Caco-2 (cell line): ENCODE results near the gene CTDSPL. TPM values are rescaled to one million over a fixed set of nuclear protein-coding genes. Genes with fewer than 3 reads are reported as not detected.

Source experiments
- BruUV-seq: library from RNA; stranded (reverse); fragments of 400-500 nt; replicated peaks from 2 replicates; lab custom pipeline; 2021; lab: Mats Ljungman, UMichigan
- CTCF ChIA-PET: fragments of 300-600 bp; sonication (Branson Sonifier 250); formaldehyde crosslinking; loops from one replicate; lab custom pipeline; 2022; ENCODE audit warnings: antibody characterized with exemption; lab: Charles Lee
- POLR2A ChIA-PET: fragments of 300-600 bp; sonication (Branson Sonifier 250); formaldehyde crosslinking; loops from one replicate; lab custom pipeline; 2022; ENCODE audit warnings: antibody characterized with exemption; lab: Charles Lee
- DNase-seq, 2 experiments: peaks; one replicate each; pipeline versions ENCODE4 v3.0.0 to v3.0.0-alpha.2; 2020 to 2022
- H3K27me3 ChIP-seq: replicated peaks from 2 replicates; pipeline ENCODE4 v1.6.0; 2011; ENCODE audit warnings: low read length; ENCODE audit not compliant: control insufficient read depth, insufficient read depth
- H3K36me3 ChIP-seq: 2 replicates; pipeline ENCODE4 v1.5.1; 2011; ENCODE audit warnings: low read length; ENCODE audit not compliant: control insufficient read depth, insufficient read depth
- H3K4me1 ChIP-seq: fragments of 250-450 bp; sonication (Bioruptor Pico); 2 replicates; pipeline ENCODE4 v1.5.1; 2020; ENCODE audit warnings: mild to moderate bottlenecking
- H3K4me3 ChIP-seq: 2 replicates; pipeline ENCODE4 v1.5.1; 2011; ENCODE audit warnings: low read depth, mild to moderate bottlenecking, control low read depth, low read length
- H3K9me3 ChIP-seq: fragments of 250-450 bp; sonication (Bioruptor Pico); 2 replicates; pipeline ENCODE4 v1.5.1; 2020; ENCODE audit warnings: mild to moderate bottlenecking, moderate library complexity
- H3K27ac Mint-ChIP-seq: one replicate; pipeline ENCODE4 v1.8.0; 2022; ENCODE audit warnings: mixed read lengths; ENCODE audit not compliant: unreplicated experiment
- H3K27me3 Mint-ChIP-seq: one replicate; pipeline ENCODE4 v1.8.0; 2022; ENCODE audit warnings: mixed read lengths; ENCODE audit not compliant: insufficient read depth, unreplicated experiment
- H3K36me3 Mint-ChIP-seq: one replicate; pipeline ENCODE4 v1.8.0; 2022; ENCODE audit warnings: mild to moderate bottlenecking, mixed read lengths; ENCODE audit not compliant: insufficient read depth, unreplicated experiment
- H3K4me1 Mint-ChIP-seq: one replicate; pipeline ENCODE4 v1.8.0; 2022; ENCODE audit warnings: low read depth, mixed read lengths; ENCODE audit not compliant: unreplicated experiment
- H3K4me3 Mint-ChIP-seq: one replicate; pipeline ENCODE4 v1.8.0; 2022; ENCODE audit warnings: mild to moderate bottlenecking, moderate library complexity, mixed read lengths; ENCODE audit not compliant: unreplicated experiment
- H3K9me3 Mint-ChIP-seq: one replicate; pipeline ENCODE4 v1.8.0; 2022; ENCODE audit warnings: mixed read lengths; ENCODE audit not compliant: unreplicated experiment
- intact Hi-C: fragments of 100-400 bp; cut with micrococcal nuclease; formaldehyde crosslinking; loops from one replicate; pipeline ENCODE4 v1.10.0; 2022; ENCODE audit not compliant: unreplicated experiment
- total RNA-seq: library from RNA; stranded (reverse); gene quantifications from 2 replicates; pipeline ENCODE4 v1.2.3, GENCODE V29; 2022
- TF ChIP-seq, protein P1 (sequence below), 2 experiments: fragments of 200-600 bp in 1 of 2; IDR thresholded peaks; 1 replicate in 1 of 2; 2 replicates in 1 of 2; pipeline versions ENCODE4 v1.5.1 to v1.8.0; 2011 to 2022; ENCODE audit warnings: antibody characterized with exemption in 1 of 2, control low read depth in 1 of 2, inconsistent platforms in 1 of 2, low read depth in 1 of 2, low read length in 1 of 2, mild to moderate bottlenecking in 1 of 2, moderate library complexity in 1 of 2; ENCODE audit not compliant: insufficient read depth in 1 of 2, severe bottlenecking in 1 of 2, unreplicated experiment in 1 of 2

CTDSPL gene
- total RNA-seq, 1 experiment from 2014 or later: 60.9 TPM

DNA sequence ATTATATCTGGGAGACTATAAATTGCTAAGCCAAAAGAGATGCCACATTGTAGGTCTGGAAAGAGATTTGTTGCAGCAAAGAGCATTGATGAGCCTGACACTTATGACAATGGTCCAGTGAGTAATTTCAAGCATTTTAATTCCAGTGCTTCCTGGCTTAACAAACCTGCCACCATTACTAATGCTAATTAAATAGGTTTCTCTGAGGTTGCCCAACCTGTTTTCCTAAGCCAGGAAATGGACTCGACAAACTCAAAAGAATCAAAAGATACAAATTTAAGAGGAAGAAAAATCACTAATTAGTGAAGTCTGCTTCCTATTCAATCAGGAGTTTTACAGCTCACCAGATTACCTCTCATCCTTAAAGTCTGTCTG, 36.7 kb upstream of the CTDSPL start:
- CTCF ChIA-PET: no interaction called here
- no TSS peak for BruUV-seq
- Mint-ChIP-seq H3K27ac (no peak overlapping the region), H3K4me1 (peaks cover 7% of the 10 kb centered on the region), H3K9me3 (peaks cover 8% of the 10 kb centered on the region), H3K27me3 (no peaks in the 10 kb centered on the region), H3K4me3 (no peak overlapping the region), H3K36me3 (no peaks in the 10 kb centered on the region)
- Histone ChIP-seq H3K4me3 (no peak overlapping the region), H3K36me3 (no peaks in the 10 kb centered on the region), H3K27me3 (no peaks in the 10 kb centered on the region), H3K9me3 (no peaks in the 10 kb centered on the region), H3K4me1 (no peaks in the 10 kb centered on the region)
- TF ChIP-seq, protein P1, sequence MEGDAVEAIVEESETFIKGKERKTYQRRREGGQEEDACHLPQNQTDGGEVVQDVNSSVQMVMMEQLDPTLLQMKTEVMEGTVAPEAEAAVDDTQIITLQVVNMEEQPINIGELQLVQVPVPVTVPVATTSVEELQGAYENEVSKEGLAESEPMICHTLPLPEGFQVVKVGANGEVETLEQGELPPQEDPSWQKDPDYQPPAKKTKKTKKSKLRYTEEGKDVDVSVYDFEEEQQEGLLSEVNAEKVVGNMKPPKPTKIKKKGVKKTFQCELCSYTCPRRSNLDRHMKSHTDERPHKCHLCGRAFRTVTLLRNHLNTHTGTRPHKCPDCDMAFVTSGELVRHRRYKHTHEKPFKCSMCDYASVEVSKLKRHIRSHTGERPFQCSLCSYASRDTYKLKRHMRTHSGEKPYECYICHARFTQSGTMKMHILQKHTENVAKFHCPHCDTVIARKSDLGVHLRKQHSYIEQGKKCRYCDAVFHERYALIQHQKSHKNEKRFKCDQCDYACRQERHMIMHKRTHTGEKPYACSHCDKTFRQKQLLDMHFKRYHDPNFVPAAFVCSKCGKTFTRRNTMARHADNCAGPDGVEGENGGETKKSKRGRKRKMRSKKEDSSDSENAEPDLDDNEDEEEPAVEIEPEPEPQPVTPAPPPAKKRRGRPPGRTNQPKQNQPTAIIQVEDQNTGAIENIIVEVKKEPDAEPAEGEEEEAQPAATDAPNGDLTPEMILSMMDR (IDR thresholded peaks at IDR 0.05; ENCODE audit: insufficient read depth in 1 of 2, low read depth in 1 of 2, low read length in 1 of 2, severe bottlenecking in 1 of 2, unreplicated experiment in 1 of 2): no peak
- no peak for DNase-seq
- POLR2A ChIA-PET: no interaction called here
- intact Hi-C loops: no loop called here

DNA sequence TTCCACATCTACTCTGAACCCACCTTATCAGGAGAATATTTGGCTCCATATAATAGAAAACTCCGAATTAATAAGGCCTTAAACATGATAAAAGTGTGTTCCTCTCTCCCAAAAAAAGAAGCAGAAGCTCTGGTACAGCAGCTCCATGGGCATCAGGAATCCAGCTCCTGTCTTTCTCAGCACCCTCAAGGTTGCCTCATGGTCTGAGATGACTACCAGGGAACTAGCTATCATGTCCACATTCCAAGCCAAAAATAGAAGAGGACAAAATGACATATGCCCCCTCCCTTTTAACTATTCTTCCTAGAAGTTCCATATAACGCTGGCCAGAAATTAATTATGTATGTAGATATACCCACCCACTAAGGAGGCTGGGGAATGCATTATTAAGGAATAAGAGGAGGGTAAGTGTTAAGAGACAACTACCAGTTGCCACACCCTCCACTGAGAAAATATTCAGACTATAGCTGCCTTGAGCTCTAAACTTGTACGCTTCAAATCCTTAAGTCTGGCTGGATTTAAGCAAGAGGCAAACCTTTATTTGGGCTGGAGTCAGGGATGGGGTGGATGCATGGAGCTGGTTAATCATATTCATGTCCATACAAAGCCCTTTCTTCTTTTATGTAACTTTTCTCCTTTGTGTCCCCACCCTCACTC, 35.8 kb upstream of the CTDSPL start:
- Histone ChIP-seq H3K4me1 (no peaks in the 10 kb centered on the region), H3K4me3 (no peak overlapping the region), H3K36me3 (no peaks in the 10 kb centered on the region), H3K9me3 (no peaks in the 10 kb centered on the region), H3K27me3 (no peaks in the 10 kb centered on the region)
- Mint-ChIP-seq H3K27ac (no peak overlapping the region), H3K4me3 (no peak overlapping the region), H3K36me3 (no peaks in the 10 kb centered on the region), H3K4me1 (peaks cover 7% of the 10 kb centered on the region), H3K9me3 (peaks cover 8% of the 10 kb centered on the region), H3K27me3 (no peaks in the 10 kb centered on the region)
- TF ChIP-seq, protein P1 (IDR thresholded peaks at IDR 0.05; ENCODE audit: insufficient read depth in 1 of 2, low read depth in 1 of 2, low read length in 1 of 2, severe bottlenecking in 1 of 2, unreplicated experiment in 1 of 2): no peak
- DNase-seq: no peak
- ChIA-PET CTCF (no interaction called here), POLR2A (interaction anchor here (0.5 kb wide), 1 partner anchor 651 kb away, joined by 3 read pairs; no protein-coding TSS in a partner anchor)
- intact Hi-C loops: no loop called here
- no TSS peak for BruUV-seq

DNA sequence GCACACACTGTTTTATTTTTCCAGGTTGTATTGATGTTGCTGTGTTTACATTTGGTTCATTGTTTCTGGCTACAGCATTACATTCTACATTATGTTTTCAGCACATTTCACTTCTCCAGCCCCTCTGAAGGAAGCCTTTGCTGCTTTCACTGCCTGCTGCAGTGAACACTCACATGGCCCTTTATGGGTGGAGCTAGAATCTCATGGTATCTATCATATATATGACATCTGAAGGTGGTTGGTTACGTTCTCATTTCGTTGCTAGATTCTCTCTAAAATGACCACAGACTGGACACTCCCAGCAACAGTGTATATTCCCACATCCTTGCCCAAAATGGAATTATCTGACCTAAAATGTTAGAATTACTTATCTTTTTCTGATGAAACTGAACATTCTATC, 35.2 kb upstream of the CTDSPL start:
- BruUV-seq: no TSS peak
- CTCF ChIA-PET: no interaction called here
- H3K4me3 Mint-ChIP-seq: no peak overlapping the region

More for the DNA sequence above, 35.2 kb upstream of the CTDSPL start:
- peaks cover 7% of the 10 kb centered on the region for H3K4me1 Mint-ChIP-seq
- TF ChIP-seq, protein P1 (IDR thresholded peaks at IDR 0.05; ENCODE audit: insufficient read depth in 1 of 2, low read depth in 1 of 2, low read length in 1 of 2, severe bottlenecking in 1 of 2, unreplicated experiment in 1 of 2): no peak
- H3K27me3 Mint-ChIP-seq: no peaks in the 10 kb centered on the region
- DNase-seq: no peak
- Histone ChIP-seq H3K9me3 (no peaks in the 10 kb centered on the region), H3K4me3 (no peak overlapping the region), H3K27me3 (no peaks in the 10 kb centered on the region), H3K4me1 (no peaks in the 10 kb centered on the region), H3K36me3 (no peaks in the 10 kb centered on the region)
- no peaks in the 10 kb centered on the region for H3K36me3 Mint-ChIP-seq
- intact Hi-C loops: no loop called here
- peaks cover 8% of the 10 kb centered on the region for H3K9me3 Mint-ChIP-seq
- H3K27ac Mint-ChIP-seq: no peak overlapping the region
- POLR2A ChIA-PET: no interaction called here
